Activated B cell treated with CpG ODN at 0.5 μM for 24 hours (primary cell): ENCODE results near the gene ZNF554. TPM values are rescaled to one million over a fixed set of nuclear protein-coding genes. Genes with fewer than 3 reads are reported as not detected.

ENCODE experiments used
- ATAC-seq: fragments of 200-7000 bp; cut with Tn5 transposase; one replicate; pipeline ENCODE4 v1.10.0; 2021; ENCODE audit warnings: low read depth, mild to moderate bottlenecking, moderate library complexity
- CTCF ChIA-PET: fragments of 350-600 bp; sonication (Branson Sonifier 250); formaldehyde crosslinking; loops from one replicate; lab custom pipeline; 2021; ENCODE audit warnings: antibody characterized with exemption; lab: Charles Lee
- POLR2A ChIA-PET: fragments of 350-600 bp; sonication (Branson Sonifier 250); formaldehyde crosslinking; loops from one replicate; lab custom pipeline; 2021; ENCODE audit warnings: antibody characterized with exemption; lab: Charles Lee
- DNase-seq: peaks from one replicate; pipeline ENCODE4 v3.0.0; 2022
- H3K27ac Mint-ChIP-seq: one replicate; pipeline ENCODE4 v1.8.0; 2020; ENCODE audit warnings: mixed read lengths
- H3K27me3 Mint-ChIP-seq: one replicate; pipeline ENCODE4 v1.8.0; 2021; ENCODE audit warnings: mixed read lengths
- H3K36me3 Mint-ChIP-seq: one replicate; pipeline ENCODE4 v1.8.0; 2021; ENCODE audit warnings: low read depth, mixed read lengths
- H3K4me1 Mint-ChIP-seq: one replicate; pipeline ENCODE4 v1.8.0; 2021; ENCODE audit warnings: mixed read lengths
- H3K4me3 Mint-ChIP-seq: one replicate; pipeline ENCODE4 v1.8.0; 2020; ENCODE audit warnings: mild to moderate bottlenecking, mixed read lengths
- H3K9me3 Mint-ChIP-seq: one replicate; pipeline ENCODE4 v1.8.0; 2020; ENCODE audit warnings: mixed read lengths
- CTCF ChIP-seq: fragments of 200-600 bp; IDR thresholded peaks from one replicate; pipeline ENCODE4 v1.8.0; 2022; ENCODE audit warnings: antibody characterized with exemption, mild to moderate bottlenecking
- intact Hi-C: fragments of 100-400 bp; cut with micrococcal nuclease; formaldehyde crosslinking; loops from one replicate; pipeline ENCODE4 v1.15.1; 2024
- total RNA-seq: library from RNA; stranded (reverse); gene quantifications from 2 replicates; pipeline ENCODE4 v1.2.3, GENCODE V29; 2022

Gene ZNF554
- total RNA-seq, 1 donor from 2014 or later, result 3.1 TPM

DNA sequence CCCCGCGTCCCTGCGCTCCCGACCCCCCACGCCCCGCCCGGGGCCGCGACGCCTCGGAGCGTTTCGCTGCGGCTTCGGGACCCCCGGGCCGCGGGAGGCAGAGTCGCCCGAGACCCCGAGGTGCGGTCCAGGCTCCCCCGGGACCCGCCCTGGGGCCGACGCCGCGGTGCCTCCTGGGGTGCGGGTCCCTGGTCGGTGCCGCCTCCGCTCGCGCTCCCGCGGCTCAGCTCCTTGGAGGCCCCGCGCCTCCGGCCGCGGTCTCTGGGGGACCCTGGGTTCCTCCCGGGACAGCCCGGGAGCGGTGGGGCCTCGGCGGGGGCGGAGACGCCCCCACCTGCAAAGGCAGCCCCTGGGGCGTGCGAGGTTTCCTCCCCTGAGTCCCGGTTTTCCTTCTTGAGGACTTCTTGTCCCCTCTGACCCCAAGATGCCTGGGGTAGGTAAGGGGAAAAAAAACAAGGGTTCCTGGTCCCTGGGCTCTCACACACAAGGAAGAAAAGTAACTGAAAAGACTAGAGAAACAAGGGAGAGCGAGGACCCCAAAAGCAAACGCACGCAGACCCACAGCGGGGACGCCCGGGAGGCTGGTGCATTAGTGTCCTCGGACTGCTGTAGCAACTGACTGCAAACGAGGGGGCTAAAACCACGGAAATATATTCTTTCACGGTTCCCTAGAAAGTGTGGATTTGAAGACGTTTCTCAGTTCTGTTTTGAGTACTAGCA is 22.3 kb downstream of the ZNF554 start:
- ChIA-PET POLR2A (interaction anchor here (0.6 to 2.3 kb wide), 12 partner anchors 18 to 993 kb away, joined by 3 to 14 read pairs (median 4); partner anchors contain the start of genes GADD45B, SGTA, THOP1 and ZNF554), CTCF (interaction anchor here (1.2 to 1.3 kb wide), 2 partner anchors 9 to 22 kb away, joined by 3 to 4 read pairs; partner anchors contain the start of gene ZNF554)
- peaks cover 19% of the 10 kb centered on the region for H3K4me1 Mint-ChIP-seq
- intact Hi-C loops, result loop anchor here (1.0 to 2.0 kb wide), 4 partner anchors 23 to 103 kb away; partner anchors contain the start of genes SGTA, ZNF554 and ZNF57
- peak overlapping the region; percentile 84 for H3K4me3 Mint-ChIP-seq
- H3K9me3 Mint-ChIP-seq, result no peaks in the 10 kb centered on the region
- no peak for DNase-seq
- H3K27ac Mint-ChIP-seq, result peak overlapping the region; percentile 51
- no peaks in the 10 kb centered on the region for H3K27me3 Mint-ChIP-seq
- peaks cover 17% of the 10 kb centered on the region for H3K36me3 Mint-ChIP-seq
- TF ChIP-seq CTCF, result no peak
- no peak for ATAC-seq

- peaks cover 20% of the 10 kb centered on the region for H3K36me3 Mint-ChIP-seq
- no peaks in the 10 kb centered on the region for H3K9me3 Mint-ChIP-seq
- no peak for ATAC-seq
- ChIA-PET POLR2A (no interaction called here), CTCF (no interaction called here)
- H3K4me1 Mint-ChIP-seq, result peaks cover 23% of the 10 kb centered on the region
- no peaks in the 10 kb centered on the region for H3K27me3 Mint-ChIP-seq
- intact Hi-C loops, result no loop called here
- TF ChIP-seq CTCF, result no peak
- DNase-seq, result no peak
- H3K27ac Mint-ChIP-seq, result no peak overlapping the region
- H3K4me3 Mint-ChIP-seq, result no peak overlapping the region
These were observed 25.4 kb downstream of the ZNF554 start for GRCh38 chr19:2845107-2845506.

DNA sequence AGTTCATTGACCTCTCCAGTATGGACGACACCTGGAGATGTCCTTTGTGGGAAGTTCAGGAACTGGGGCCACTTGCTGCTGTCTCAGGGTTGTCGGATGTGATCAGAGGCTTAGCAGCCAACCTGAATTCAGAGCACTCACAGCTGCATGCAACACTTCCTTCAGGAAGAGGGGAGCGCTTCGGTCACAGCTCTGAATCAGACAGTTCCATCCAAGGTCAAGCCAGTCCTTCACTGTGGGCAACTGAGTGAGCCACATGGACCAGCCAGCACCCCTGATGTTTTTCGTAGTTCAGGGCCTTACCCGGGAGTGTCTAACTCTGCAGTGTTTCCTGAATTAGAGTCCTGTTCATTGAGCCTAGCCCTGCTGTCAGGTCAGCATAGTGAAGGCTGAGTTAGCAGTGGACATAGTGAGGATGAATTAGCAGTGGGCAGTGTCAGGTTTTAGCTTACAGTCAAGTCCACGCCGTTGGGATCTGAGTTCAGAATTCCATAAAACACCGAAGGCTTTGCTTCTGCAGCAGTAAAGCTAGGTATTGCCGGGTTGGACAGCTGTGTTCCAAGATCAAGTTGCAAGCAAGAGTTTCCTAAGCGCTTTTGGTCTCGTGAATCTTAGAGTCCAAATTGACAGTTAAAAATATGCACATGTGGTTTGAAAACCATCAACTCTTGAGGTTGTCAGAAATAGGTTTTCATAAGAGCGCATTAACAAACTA is 26.7 kb downstream of the ZNF554 start:
- no peak overlapping the region for H3K4me3 Mint-ChIP-seq
- no peak for ATAC-seq
- H3K27me3 Mint-ChIP-seq, result no peaks in the 10 kb centered on the region
- no peak for TF ChIP-seq CTCF
- H3K4me1 Mint-ChIP-seq, result peaks cover 27% of the 10 kb centered on the region
- ChIA-PET CTCF (no interaction called here), POLR2A (no interaction called here)
- no peak for DNase-seq
- H3K27ac Mint-ChIP-seq, result no peak overlapping the region
- peaks cover 31% of the 10 kb centered on the region for H3K36me3 Mint-ChIP-seq
- peaks cover 1% of the 10 kb centered on the region for H3K9me3 Mint-ChIP-seq
- intact Hi-C loops, result no loop called here

DNA sequence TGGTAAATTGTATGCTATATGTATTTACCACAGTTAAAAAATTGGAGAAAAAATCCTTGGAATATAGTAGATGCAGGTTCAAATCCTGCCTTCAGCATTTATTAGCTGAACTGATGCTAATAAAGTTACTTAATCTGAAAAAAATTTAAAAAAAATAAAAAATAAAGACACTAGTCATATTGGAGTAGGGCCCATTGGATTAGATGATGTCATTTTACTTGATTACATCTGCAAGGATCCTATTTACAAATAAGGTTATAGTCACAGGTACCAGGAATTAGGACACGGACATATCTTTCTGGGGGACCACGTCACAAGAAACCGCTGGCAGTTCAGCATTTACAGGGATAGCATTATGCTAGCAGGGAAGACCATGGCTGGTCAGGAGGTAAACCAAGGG is 27.8 kb downstream of the ZNF554 start:
- TF ChIP-seq CTCF, result no peak
- POLR2A ChIA-PET, result no interaction called here
- Mint-ChIP-seq H3K4me1 (peaks cover 22% of the 10 kb centered on the region), H3K27me3 (no peaks in the 10 kb centered on the region), H3K9me3 (peaks cover 7% of the 10 kb centered on the region), H3K27ac (no peak overlapping the region), H3K36me3 (peaks cover 42% of the 10 kb centered on the region), H3K4me3 (no peak overlapping the region)
- CTCF ChIA-PET, result no interaction called here
- intact Hi-C loops, result no loop called here
- DNase-seq (no peak), ATAC-seq (no peak)

DNA sequence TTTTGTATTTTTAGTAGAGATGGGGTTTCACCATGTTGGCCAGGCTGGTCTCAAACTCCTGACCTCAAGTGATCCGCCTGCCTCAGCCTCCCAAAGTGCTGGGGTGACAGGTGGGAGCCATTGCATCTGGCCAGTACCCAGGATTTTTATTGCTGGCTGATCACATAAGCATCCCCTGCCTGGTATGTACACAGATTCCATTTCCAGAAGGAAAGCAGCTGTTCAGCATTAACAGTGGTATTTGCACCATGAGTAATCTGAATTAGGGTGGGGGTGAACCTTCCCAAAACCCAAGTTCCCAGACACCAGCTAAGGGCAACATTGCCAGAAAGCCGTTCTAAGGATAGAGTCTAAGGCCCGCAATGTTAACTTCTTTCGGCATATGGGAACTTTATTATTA is 28.9 kb downstream of the ZNF554 start:
- no peak overlapping the region for H3K27ac Mint-ChIP-seq
- DNase-seq, result no peak
- ChIA-PET POLR2A (interaction anchor here (0.6 kb wide), 1 partner anchor 16 kb away, joined by 4 read pairs; no protein-coding TSS in a partner anchor), CTCF (no interaction called here)
- TF ChIP-seq CTCF, result no peak
- H3K4me1 Mint-ChIP-seq, result peaks cover 13% of the 10 kb centered on the region
- no peaks in the 10 kb centered on the region for H3K27me3 Mint-ChIP-seq
- H3K36me3 Mint-ChIP-seq, result peaks cover 53% of the 10 kb centered on the region
- no peak overlapping the region for H3K4me3 Mint-ChIP-seq
- H3K9me3 Mint-ChIP-seq, result peaks cover 17% of the 10 kb centered on the region
- intact Hi-C loops, result no loop called here
- no peak for ATAC-seq
